Erythroblast (primary cell): ENCODE results near the gene AP3D1.

Experiments
- GATA1 ChIP-seq: IDR thresholded peaks from 2 replicates; pipeline ENCODE4 v1.6.1; 2011; ENCODE audit warnings: low read depth, mild to moderate bottlenecking, control low read depth, low read length, moderate library complexity
- POLR2A ChIP-seq: IDR thresholded peaks from 2 replicates; pipeline ENCODE4 v1.6.1; 2011; ENCODE audit warnings: mild to moderate bottlenecking, low read length

DNA sequence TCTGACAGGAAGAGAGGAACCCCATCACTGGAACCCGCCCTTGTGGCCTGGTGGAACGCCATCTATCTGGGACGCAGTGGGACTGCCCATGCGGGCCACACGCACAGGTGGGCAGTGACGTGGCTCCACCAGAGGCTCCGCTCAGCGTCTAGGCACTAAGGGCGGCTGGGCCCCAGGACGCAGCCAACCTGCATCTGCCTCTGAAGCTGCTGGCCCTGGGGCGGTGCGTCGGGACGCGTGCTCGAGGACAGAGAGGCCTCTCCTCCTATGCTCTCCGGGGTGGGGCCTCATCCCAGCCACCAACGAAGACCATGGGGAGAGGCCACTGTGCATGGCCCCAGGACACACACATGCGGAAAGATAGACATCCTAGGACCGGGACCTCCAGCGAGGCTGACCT is 36.5 kb downstream of the AP3D1 start:
- TF ChIP-seq POLR2A (no peak), GATA1 (no peak)
